HS-27A (cell line): ENCODE data around the gene SCYL1.

Source experiments
- DNase-seq: peaks from one replicate; pipeline ENCODE4 v3.0.0-alpha.2; 2012; ENCODE audit warnings: low read depth, missing footprints

SCYL1 gene

DNA sequence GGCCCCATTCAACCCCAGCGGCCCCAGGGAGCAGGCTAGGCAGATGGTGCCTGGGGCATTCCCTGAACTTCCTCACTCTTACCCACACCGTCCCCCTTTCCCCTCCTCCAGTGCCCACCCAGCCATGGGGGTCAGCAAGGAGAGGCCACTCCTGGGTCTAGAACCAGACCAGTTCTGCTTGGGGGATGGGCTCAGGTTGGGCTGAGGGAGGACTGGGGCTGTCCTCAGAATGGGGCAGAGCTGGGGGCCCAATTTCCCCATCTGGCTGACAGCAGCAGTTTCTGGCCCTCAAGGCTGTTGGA lies 12.4 kb downstream of the SCYL1 start:
- no peak for DNase-seq

DNA sequence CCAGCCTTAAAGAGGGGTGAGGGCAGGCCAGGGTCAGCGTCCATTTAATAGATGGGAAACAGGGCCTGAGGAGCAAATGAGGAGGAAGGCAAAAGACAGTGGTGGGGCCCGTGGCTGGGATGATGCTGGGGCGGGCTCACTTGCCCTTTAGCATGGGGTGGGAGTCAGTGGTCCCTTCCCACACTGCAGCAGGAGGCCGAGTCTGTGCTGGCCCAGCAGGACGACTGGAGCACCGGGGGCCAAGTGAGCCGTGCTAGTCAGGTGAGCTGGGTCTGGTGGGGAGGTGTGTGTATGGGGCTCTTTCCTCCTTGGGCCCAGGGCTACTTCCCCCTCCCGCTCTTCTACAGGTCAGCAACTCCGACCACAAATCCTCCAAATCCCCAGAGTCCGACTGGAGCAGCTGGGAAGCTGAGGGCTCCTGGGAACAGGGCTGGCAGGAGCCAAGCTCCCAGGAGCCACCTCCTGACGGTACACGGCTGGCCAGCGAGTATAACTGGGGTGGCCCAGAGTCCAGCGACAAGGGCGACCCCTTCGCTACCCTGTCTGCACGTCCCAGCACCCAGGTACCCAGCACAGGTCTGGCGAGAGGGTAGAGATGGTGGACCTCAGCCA lies 12.8 kb downstream of the SCYL1 start:
- DNase-seq = no peak

DNA sequence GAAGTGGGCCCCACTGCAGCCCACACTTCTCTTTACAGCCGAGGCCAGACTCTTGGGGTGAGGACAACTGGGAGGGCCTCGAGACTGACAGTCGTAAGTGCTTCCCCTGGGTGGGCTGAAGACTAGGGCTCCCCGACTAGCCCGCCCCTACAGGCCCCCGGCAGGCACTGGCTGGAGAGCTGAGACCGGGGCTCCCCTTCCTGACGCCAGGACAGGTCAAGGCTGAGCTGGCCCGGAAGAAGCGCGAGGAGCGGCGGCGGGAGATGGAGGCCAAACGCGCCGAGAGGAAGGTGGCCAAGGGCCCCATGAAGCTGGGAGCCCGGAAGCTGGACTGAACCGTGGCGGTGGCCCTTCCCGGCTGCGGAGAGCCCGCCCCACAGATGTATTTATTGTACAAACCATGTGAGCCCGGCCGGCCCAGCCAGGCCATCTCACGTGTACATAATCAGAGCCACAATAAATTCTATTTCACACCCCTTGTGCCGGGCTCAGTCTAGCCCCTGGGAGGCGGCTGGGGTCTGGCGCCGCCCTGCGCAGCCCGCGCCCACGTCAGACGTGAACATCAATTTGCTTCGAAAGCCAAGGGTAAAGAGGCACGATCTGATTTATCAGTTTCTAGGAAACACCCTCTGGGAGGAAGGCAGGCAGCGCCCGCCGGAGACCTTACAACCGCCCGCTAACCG lies 13.5 kb downstream of the SCYL1 start:
- no peak for DNase-seq

DNA sequence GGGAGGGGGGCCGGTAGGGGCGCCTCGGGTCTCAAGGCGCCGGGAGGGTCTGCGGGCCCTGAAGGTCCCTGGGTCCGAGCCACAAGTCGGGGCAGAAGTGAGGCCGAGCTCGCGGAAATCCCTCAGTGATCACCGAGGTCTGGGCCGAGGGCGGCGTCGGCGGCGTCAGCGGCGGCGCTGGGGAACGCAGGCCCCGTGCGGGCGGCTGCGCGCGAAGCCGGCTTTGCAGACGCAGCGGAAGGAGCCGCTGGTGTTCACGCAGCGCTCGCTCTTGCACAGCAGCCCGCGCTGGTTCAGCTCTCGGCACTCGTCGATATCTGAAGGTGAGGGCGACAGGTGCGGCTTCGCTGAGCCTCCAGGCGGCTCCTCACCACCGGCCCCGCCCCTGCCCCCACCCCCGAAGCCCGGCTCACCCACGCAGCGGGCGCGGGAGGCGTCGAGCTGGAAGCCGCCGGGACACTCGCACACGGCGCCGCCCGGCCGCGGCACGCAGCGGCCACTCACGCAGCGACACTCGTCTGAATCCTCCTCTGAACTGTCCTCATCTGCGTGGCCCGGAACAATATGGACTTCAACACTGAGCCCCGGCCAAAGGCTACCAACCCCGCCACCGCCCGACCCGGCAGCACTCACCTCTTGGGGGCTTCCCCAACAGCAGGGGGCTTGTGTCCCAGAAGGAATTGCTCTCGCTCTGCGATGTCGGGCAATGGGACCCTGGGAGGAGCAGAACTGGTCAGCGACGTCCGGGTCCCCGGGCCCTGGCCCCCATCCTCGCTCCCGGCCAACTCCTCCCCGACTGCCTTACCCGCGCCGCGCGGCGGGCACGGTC lies 14.2 kb downstream of the SCYL1 start:
- DNase-seq = no peak

DNA sequence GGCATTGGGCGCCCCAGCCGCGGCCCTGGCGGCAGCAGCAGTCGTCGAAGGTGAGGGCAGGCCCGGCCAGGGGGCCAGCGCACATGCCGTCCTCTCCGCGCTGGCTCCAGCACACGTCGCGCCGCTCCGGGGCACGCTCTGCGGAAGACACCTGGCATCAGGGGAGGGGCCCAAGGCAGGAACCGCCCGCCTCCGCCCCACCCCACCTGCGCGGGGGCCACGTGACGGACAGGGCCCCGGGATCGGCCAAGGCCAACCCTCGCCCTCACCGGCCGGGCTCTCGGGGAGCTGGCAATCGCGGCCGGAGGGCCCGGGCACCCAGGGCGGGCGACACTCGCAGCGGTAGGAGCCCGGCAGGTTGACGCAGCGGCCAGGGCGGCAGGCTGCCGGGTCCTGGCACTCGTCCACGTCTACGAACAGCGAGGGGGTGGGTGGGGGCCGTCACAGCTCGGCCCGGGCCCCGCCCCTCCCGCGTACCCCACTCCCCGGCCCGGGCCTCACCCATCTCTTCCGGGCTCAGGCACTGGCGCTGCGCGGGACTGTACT lies 14.9 kb downstream of the SCYL1 start:
- DNase-seq = no peak

DNA sequence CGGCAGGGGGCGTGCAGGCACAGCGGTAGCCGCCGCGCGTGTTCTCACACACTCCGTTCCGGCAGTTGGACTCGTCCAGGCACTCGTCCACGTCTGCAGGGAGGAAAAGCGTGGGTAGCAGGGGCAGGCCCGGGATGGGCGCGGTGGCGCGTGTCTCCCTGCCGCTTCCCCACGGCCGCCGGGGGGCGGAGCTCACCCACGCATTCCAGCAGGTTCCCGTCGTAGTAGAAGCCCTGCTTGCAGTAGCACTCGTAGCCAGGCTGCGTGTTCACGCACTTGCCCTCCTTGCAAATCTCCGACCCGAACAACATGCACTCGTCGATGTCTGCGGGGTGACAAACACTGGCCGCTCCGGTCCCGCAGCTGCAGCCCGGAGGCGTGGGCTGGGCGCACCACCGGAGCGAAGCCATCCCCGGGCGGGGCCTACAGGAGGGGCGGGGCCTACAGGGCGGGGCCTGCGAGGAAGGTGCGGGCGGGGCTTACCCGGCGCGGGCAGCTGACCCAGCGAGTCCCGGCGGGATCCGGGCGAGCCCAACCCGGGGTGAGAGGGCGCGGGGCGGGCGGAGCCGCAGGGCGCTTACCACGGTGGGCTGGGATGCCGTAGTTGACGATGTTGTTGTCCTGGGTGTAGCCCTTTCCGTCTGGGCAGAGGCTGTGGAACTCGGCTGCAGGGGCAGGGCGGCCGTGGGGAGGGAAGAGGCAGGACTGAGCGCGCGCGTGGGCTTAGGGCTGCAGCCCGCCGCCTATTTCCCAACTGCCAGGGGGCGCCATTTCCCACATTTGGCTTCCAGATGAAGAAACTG lies 15.6 kb downstream of the SCYL1 start:
- DNase-seq = no peak

DNA sequence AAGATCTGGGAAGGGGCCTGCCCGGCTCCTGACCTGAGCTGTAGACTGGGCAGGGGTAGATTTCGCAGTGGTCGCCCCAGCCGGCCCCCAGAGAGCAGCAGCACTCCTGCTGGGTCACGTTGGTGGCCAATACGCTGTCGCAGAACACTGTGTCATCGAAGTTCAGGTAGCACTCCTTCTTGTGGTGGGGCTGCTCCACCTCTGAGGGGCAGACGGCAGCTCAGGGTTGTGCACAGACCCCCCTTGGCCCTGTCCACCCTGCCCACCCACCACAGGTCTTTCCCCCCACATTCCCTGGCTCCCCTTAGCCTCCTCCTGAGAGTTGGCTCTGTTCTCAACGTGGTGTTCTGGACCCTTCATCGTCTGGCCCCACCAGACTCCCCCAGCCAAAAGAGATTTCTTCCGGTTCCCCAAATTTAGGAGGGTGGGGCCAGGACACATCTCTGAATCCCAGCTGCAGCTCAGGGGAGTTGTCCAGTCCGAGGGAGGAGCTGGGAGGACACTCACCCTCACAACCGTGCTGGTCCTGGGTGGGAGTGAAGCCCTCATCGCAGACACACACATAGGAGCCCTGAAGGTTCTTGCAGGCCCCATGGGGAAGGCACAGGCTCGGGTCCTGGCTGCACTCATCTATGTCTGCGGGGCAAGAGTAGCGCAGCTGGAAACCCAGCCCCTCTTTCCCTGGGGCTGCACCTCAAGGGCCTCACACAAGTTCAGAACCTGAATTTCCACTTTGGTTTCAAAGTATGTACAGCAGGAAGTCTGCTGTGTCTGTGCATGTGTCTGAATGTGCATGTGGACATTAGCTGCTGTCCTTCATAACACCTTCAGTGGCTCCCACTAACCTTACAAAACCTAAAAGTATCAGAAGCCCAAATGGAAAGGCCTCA lies 16.5 kb downstream of the SCYL1 start:
- DNase-seq = no peak

DNA sequence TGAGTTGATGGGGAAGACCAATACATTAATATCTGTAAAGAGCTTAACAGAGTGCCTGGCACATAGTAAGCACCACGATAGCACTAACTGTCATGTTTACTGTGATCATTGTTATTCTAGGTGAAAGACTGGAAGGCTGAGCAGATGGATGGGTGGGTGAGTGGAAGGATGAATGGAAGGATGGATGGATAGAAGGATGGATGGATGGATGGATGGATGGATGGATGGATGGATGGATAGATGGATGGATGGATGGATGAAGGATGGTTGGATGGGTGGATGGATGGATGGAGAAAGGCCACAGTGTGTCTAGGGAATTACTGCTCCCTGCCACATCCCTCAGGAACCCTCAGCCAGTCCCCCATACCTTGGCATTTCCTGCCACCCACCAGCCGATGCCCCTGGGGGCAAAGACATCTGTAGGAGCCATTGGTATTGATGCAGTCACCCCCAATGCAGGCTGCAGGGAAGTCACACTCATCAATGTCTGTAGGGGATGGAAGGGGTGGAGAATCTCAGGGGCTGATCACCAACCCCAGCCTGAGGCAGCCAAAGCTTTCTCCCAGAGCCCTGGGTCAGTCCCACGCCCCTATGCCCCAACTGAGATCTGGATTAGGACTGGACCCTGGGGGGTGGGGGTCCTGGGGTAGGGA lies 18.0 kb downstream of the SCYL1 start:
- no peak for DNase-seq

DNA sequence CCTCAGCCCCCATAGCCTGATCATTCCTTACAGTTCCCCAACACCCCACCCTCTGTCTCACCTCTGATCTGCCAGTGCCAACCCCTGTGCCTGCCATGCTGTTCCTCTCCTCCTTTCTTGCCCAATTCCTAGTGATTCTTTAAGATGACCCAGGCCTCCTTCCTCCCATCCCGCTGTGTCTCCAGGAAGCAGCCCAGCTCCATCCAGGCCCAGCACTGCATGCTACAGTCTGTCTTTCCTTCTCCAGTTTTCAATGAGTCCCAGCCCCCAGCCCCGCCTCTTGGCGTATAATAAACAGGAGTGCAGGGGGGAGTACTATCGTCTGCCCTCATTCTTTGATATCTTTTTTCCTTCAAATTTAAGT lies 21.0 kb downstream of the SCYL1 start:
- DNase-seq = no peak

DNA sequence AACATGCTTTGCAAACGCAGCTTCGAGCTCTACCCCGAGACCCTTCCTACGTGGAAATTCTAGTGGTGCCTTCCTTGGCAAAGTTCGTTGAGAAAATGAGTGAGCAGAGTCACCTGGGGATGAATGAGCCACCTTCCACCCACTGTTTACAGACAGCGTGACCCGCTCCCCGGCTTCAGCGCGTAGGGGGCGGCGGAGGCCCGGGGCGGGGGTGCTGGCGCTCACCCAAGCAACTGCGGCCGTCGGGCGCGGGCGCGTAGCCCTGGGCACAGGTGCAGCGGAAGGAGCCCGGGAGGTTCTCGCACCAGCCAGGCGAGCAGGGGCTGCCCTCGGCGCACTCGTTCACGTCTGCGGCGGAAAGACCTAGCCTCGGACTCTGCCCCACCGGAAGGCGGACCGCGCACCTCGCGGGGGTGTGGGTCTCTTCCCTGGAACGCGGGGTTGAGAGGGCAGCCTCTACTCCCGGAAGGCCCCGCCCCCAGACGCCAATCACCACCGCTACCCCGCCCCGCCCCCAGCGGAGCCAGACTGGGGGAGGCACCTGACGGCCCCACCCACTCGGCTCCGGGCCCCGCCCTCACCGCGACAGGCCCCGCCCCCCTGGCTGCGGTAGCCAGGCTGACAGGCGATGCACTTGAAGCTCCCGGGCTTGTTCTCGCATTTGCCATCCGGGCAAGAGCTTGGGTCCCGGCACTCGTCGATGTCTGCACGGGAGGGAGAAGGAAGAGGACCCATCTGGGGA lies 21.5 kb downstream of the SCYL1 start:
- no peak for DNase-seq

DNA sequence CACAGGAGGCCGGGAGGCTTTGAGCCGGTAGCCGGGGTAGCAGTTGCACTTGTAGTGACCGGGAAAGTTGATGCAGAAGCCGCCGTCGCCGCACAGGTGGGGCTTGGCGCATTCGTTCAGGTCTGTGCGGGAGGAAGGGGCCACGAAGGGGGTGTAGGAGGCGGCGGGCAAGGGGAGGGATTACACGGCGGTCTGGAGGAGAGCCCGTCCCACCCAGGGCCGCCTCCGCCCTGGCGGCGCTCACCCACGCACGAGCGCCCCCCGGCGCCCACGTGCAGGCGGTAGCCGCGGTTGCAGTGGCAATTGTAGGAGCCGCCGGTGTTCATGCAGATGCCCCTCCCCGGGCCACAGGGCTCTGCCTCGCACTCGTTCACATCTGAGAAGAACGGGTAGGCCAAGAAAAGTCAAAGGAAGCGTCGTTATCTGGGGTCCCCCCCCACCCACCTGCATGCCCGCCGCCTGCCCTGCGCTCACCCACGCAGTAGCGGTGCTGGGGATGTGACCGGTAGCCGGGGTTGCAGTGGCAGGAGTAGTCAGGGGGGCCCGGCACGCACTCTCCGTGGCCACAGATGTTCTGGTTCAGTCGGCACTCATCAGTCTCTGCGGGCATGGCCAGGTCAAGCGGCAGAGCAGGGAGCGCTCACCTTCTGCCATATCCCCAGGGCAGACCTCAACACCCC lies 22.7 kb downstream of the SCYL1 start:
- no peak for DNase-seq

DNA sequence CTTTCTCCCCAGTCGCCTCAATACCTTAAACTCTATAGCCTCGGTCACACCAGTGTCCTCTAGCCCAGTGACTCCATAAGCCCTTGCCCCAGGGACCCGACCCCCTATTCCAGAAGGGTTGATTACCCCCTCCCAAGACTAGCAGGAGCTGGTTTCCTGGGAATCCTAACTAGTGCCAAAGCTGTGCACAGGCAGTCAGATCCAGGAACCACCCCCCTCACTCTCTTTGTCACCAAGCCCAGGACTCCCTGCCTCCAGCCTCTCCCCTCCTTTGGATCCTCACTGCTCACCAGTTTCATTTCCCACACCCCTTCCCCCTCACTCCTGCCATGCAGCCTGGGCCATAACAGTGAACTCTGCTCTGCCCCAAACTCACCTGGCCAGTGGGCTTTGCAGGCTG lies 23.5 kb downstream of the SCYL1 start:
- no peak for DNase-seq

DNA sequence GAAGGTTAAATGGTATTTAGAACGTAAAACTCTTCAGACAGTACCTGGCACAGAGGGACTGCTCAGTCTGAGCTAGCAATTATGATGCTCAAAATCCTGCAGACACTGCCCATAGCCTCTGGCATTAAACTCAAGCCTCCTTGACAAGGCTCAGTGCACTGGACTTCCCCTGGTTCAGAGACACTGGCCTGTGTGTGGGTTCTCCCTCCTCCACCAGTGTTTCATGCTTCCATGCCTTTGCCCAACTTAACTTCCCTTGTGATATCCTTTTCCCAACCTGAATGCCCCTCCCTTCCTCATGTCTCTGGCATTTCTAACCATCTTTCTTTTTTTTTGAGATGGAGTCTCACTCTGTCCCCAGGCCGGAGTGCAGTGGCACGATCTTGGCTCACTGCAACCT lies 24.2 kb downstream of the SCYL1 start:
- DNase-seq = no peak

DNA sequence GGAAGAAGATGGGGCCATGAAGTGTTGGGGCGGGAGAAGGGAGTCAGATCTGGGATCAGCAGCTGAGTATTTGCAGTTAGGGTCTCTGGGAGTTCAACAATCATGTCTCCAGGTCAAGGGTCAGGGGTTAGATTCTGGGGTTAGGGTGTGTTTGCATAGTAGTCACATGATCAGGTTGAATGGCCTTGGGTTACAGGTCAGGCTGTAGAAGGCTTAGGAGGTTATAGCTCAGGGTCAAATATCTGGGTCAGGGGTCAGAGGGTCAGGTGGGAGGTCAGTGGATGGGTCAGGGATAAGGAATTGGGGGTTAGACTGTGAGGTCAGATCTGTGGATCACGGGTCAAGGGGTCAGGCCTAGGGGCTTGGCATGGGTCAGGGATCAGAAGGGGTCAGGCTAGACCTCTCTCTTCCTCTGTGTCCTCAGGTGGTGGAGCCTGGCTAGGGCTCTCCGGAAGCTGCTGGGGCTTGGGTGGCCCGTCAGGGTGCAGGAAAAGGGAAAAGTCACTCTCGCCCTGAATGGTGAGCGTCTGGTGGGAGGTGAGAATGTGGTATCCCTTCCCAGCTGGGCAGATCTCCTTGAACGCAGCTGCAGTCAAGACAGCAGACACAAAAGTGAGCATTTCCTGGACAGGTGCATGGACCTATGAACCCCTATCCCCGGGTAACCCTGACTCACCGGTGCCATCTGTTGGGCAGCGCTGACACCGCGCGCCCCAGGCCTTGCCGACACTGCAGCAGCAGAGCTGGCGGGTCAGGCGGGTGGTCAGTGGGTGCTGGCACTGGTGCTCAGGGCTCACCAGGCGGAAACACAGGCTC lies 26.9 kb downstream of the SCYL1 start:
- no peak for DNase-seq

DNA sequence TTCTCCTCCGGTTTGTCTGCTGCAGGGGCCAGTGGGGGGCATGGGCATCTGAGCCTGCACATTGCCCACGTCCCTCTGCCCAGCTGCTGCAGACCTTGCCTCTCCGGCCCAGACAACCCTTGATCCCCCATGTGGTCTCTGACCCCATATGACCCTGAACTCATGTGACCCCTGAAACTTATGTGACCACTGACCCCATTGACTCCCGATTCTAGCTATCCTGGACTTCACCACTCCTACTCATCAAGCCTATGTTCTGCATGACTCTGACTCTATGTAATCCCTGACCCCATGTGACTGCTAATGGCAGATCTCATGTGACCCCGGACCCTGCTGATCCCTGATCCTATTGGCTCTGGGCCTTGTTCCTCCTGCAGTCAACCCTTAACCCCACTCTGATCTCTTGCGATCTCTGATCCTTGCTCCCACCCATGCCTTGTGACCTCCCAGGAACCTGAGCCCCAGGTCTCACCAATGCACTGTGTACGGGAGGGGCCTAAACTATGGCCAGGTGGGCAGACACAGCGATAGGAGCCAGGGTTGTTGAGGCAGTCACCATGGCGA lies 27.6 kb downstream of the SCYL1 start:
- DNase-seq = no peak

DNA sequence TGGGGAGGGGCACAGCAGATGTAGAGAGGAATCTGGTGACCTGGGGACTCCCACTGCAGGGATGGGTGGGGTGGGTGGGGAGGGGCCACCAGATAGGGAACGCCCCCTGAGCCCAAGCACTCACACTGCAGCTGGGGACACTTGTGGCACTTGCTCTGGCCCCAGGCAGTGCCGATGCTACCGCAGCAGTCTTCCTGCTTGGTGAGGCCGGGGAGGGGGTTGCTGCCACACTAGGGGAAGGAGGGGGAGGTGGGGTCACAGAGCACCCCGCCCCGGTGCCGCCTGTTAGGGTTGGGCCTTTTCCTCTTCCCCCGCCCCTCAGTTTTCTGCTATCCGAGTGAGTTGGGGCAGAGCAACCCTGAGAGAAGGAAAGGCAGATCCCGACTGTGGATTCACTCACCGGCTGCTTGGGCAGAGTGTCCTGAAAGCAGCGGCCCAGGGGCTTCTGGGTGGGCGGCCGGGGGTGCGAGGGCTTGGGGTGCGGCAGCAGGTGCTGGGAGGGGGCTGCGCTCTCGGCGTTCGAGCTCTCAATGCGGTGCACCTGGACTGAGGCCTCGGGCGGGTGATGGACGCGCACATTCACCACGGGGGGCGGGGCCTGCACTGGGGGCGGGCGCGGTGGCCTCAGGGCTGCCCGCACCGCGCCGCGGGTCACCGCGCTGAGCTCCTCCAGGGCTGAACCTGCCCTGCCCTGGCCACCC lies 28.6 kb downstream of the SCYL1 start:
- no peak for DNase-seq

DNA sequence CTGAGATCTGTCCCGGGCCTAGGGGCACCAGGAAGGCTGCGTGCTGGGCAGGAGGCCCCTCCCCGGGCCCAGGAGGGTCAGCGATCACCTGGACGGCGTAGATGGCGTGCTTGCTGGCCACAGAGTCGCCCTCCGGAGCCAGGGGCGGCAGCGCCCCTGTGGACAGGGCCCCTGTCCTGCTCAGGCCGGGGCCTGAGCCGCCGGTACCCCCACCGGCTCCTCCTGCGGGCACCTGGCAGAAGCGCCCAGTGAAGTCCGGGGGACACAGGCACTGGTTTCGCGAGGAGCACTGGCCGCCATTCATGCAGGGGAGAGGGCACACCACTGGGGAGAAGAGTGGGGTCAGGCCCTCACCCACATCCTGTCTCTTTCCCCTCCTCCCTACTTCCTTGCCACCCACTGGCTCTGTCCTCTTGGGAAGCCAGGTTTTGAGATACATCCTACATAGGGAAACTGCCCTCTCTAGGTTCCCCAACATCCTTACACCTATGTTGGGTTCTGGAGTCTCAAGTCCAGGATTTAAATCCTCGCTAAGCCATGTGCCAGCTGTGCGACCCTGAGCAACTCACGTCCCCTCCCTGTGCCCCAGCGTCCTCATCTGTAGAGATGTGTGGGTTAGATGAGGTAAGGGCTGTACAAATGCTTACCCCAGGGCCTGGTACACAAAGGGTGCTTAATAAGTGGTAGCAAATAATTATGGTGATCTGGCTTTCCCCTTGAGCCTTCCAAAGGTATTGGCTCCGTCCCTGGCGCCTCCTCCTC lies 29.4 kb downstream of the SCYL1 start:
- DNase-seq = no peak
